ENCODE results near the gene SEMA3D.
A peak's percentile ranks its signal among the peaks of the same experiment; 100 is the strongest.

SEMA3D gene

GRCh38 chr7:85065306-85065705 lies 121.5 kb downstream of the SEMA3D start:
- WGBS (ENCODE audit: insufficient coverage, insufficient read length), result no CpG with 5 or more reads among the region's 1 CpG
- no peak for DNase-seq (ENCODE audit: low read depth, low spot score)

GRCh38 chr7:85062651-85063050 lies 124.2 kb downstream of the SEMA3D start:
- DNase-seq (ENCODE audit: low read depth, low spot score), result no peak
- Histone ChIP-seq H3K36me3 (ENCODE audit: control insufficient read depth, insufficient read depth, low read length) (no peaks in the 10 kb centered on the region), H3K27me3 (ENCODE audit: control insufficient read depth, insufficient read depth, low read length) (no peaks in the 10 kb centered on the region), H3K4me1 (ENCODE audit: control insufficient read depth, insufficient read depth, low read length) (no peaks in the 10 kb centered on the region), H3K4me3 (ENCODE audit: low read length) (no peak overlapping the region), H3K9me3 (ENCODE audit: control insufficient read depth, insufficient read depth, low read length) (no peaks in the 10 kb centered on the region), H3K27ac (ENCODE audit: low read length) (no peak overlapping the region)
- no CpG with 5 or more reads among the region's 1 CpG for WGBS (ENCODE audit: insufficient coverage, insufficient read length)

More at GRCh38 chr7:85065306-85065705, 121.5 kb downstream of the SEMA3D start:
- no peak overlapping the region for H3K27ac ChIP-seq (ENCODE audit: low read length)
- H3K36me3 ChIP-seq (ENCODE audit: control insufficient read depth, insufficient read depth, low read length), result no peaks in the 10 kb centered on the region
- H3K4me1 ChIP-seq (ENCODE audit: control insufficient read depth, insufficient read depth, low read length), result no peaks in the 10 kb centered on the region
- H3K27me3 ChIP-seq (ENCODE audit: control insufficient read depth, insufficient read depth, low read length), result no peaks in the 10 kb centered on the region
- H3K4me3 ChIP-seq (ENCODE audit: low read length), result no peak overlapping the region
- H3K9me3 ChIP-seq (ENCODE audit: control insufficient read depth, insufficient read depth, low read length), result no peaks in the 10 kb centered on the region

DNA sequence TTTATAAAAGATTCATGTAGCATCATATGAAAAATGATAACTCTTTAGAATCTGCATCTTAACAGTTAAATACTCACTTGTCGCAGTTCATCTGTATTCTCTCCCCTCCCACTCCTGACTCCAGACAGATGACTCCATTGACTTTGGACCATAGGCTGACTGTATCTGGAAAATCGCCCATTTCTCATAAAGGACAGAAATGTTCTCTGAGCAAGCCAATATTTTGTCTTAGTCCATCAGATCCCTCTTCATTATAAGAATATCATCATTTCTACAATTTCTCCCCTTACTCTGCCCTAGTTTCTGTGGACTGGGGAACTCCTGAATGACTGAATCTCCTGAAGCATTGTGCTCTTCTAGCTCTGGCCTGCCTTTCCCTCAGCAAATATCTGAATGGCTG lies 125.4 kb downstream of the SEMA3D start:
- Histone ChIP-seq H3K4me1 (ENCODE audit: control insufficient read depth, insufficient read depth, low read length) (no peaks in the 10 kb centered on the region), H3K27me3 (ENCODE audit: control insufficient read depth, insufficient read depth, low read length) (no peaks in the 10 kb centered on the region), H3K36me3 (ENCODE audit: control insufficient read depth, insufficient read depth, low read length) (no peaks in the 10 kb centered on the region), H3K27ac (ENCODE audit: low read length) (no peak overlapping the region), H3K9me3 (ENCODE audit: control insufficient read depth, insufficient read depth, low read length) (no peaks in the 10 kb centered on the region), H3K4me3 (ENCODE audit: low read length) (no peak overlapping the region)
- DNase-seq (ENCODE audit: low read depth, low spot score), result no peak
- no CpG with 5 or more reads among the region's 2 CpGs for WGBS (ENCODE audit: insufficient coverage, insufficient read length)

GRCh38 chr7:85060696-85061095 lies 126.2 kb downstream of the SEMA3D start:
- no CpG with 5 or more reads among the region's 2 CpGs for WGBS (ENCODE audit: insufficient coverage, insufficient read length)
- H3K4me1 ChIP-seq (ENCODE audit: control insufficient read depth, insufficient read depth, low read length), result no peaks in the 10 kb centered on the region

DNA sequence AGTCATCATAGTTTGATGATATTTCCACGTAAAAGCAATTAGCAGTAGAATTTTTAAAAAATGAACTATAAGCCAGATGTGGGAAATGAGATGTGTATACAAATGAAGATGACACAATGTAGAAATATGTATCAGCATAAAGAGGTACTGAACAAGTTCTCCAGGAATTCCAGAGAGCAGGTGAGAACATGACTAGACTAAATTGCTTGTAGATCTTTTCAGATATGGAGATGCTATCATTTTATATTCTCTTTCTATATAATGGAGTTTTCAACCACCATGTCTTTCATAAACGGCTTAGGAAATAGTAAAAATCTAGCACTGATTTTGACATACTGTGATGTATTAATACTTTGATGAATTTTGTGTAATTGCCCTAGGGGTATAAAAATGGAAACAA lies 130.9 kb downstream of the SEMA3D start:
- H3K9me3 ChIP-seq (ENCODE audit: control insufficient read depth, insufficient read depth, low read length), result no peaks in the 10 kb centered on the region
- no peaks in the 10 kb centered on the region for H3K36me3 ChIP-seq (ENCODE audit: control insufficient read depth, insufficient read depth, low read length)
- H3K4me3 ChIP-seq (ENCODE audit: low read length), result no peak overlapping the region
- no peaks in the 10 kb centered on the region for H3K4me1 ChIP-seq (ENCODE audit: control insufficient read depth, insufficient read depth, low read length)
- H3K27me3 ChIP-seq (ENCODE audit: control insufficient read depth, insufficient read depth, low read length), result no peaks in the 10 kb centered on the region
- WGBS (ENCODE audit: insufficient coverage, insufficient read length), result no CpG with 5 or more reads among the region's 2 CpGs
- DNase-seq (ENCODE audit: low read depth, low spot score), result no peak
- no peak overlapping the region for H3K27ac ChIP-seq (ENCODE audit: low read length)

More at GRCh38 chr7:85060696-85061095, 126.2 kb downstream of the SEMA3D start:
- Histone ChIP-seq H3K27ac (ENCODE audit: low read length) (no peak overlapping the region), H3K4me3 (ENCODE audit: low read length) (no peak overlapping the region), H3K36me3 (ENCODE audit: control insufficient read depth, insufficient read depth, low read length) (no peaks in the 10 kb centered on the region), H3K27me3 (ENCODE audit: control insufficient read depth, insufficient read depth, low read length) (no peaks in the 10 kb centered on the region), H3K9me3 (ENCODE audit: control insufficient read depth, insufficient read depth, low read length) (no peaks in the 10 kb centered on the region)
- no peak for DNase-seq (ENCODE audit: low read depth, low spot score)

GRCh38 chr7:85055196-85055595 lies 131.7 kb downstream of the SEMA3D start:
- Histone ChIP-seq H3K27me3 (ENCODE audit: control insufficient read depth, insufficient read depth, low read length) (no peaks in the 10 kb centered on the region), H3K9me3 (ENCODE audit: control insufficient read depth, insufficient read depth, low read length) (no peaks in the 10 kb centered on the region), H3K4me1 (ENCODE audit: control insufficient read depth, insufficient read depth, low read length) (no peaks in the 10 kb centered on the region), H3K4me3 (ENCODE audit: low read length) (no peak overlapping the region), H3K36me3 (ENCODE audit: control insufficient read depth, insufficient read depth, low read length) (no peaks in the 10 kb centered on the region), H3K27ac (ENCODE audit: low read length) (no peak overlapping the region)
- no peak for DNase-seq (ENCODE audit: low read depth, low spot score)
- 100% methylated on average over 1 of the region's 2 CpGs for WGBS (ENCODE audit: insufficient coverage, insufficient read length)

DNA sequence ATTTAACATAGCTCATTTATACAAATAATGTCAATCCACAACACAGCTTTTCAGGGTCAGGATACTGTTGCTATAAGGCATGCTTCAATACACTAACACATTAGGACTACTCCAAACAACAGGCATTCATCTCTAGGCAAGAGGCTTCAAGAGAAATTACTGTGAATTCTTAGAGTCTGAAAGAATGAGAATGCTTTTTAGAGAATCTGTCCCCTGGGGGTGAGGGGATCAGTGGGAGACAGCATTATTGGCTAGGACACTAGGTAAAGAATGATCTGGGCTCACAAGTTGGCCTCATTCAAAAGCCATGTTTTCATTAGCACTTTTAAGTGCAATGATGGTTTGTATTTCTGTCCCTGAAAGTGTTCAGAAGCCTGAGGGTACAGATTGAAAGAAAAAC lies 132.6 kb downstream of the SEMA3D start:
- Histone ChIP-seq H3K27me3 (ENCODE audit: control insufficient read depth, insufficient read depth, low read length) (no peaks in the 10 kb centered on the region), H3K9me3 (ENCODE audit: control insufficient read depth, insufficient read depth, low read length) (no peaks in the 10 kb centered on the region), H3K4me3 (ENCODE audit: low read length) (no peak overlapping the region), H3K4me1 (ENCODE audit: control insufficient read depth, insufficient read depth, low read length) (peaks cover 1% of the 10 kb centered on the region; the same call in 1 of the 2 replicates), H3K36me3 (ENCODE audit: control insufficient read depth, insufficient read depth, low read length) (no peaks in the 10 kb centered on the region), H3K27ac (ENCODE audit: low read length) (no peak overlapping the region)
- no peak for DNase-seq (ENCODE audit: low read depth, low spot score)

DNA sequence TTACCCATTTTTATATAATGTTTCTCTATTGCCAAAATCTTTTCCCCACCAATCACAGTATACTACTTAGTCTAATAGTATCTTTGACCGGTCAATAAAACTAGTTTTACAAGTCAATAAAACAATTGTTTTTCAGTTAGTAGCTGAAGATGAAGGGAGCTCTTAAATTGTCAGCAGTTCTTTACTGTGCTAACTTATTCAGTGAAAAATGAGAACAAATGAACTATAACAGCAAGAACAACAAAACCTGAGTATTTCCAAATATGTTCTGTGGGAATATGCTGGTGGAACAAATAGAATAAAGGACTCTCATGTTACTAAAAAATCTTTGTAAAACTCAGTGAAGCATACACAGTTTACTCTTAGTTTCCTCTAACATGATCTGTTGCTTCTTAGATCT lies 134.0 kb downstream of the SEMA3D start:
- no CpG with 5 or more reads among the region's 1 CpG for WGBS (ENCODE audit: insufficient coverage, insufficient read length)
- H3K36me3 ChIP-seq (ENCODE audit: control insufficient read depth, insufficient read depth, low read length), result no peaks in the 10 kb centered on the region
- no peak overlapping the region for H3K4me3 ChIP-seq (ENCODE audit: low read length)
- no peak overlapping the region for H3K27ac ChIP-seq (ENCODE audit: low read length)
- no peak for DNase-seq (ENCODE audit: low read depth, low spot score)
- H3K27me3 ChIP-seq (ENCODE audit: control insufficient read depth, insufficient read depth, low read length), result no peaks in the 10 kb centered on the region
- H3K9me3 ChIP-seq (ENCODE audit: control insufficient read depth, insufficient read depth, low read length), result no peaks in the 10 kb centered on the region
- H3K4me1 ChIP-seq (ENCODE audit: control insufficient read depth, insufficient read depth, low read length), result peaks cover 1% of the 10 kb centered on the region; the same call in 1 of the 2 replicates

DNA sequence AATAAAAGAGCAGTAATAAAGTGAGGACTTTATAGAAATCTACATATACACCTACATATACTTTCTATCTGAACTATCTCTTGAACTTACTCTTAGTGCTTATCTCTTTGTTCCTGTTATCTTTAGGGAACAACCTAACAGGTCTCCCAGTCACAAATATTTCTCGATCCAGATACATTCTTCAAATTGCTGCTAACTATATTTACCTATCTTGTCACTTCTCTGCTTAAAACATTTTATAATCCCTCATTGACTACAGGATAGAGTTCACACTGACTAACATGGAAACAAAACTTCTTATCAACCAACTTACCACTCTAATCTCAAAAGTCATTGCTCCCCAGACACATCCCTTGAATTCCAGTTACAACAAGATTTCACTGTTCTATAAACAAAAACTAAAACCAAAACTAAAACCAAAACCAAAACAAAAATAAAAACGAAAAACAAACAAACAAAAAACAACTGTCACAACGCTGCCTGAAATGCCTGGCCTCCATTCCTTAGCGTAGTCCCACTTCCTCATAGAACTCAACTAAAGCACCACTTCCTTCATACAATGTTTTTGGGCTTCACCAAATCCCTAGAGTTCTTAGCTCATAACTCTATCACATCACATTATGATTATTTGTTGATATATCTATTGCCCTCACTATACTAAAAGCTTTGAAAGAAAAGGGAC lies 134.7 kb downstream of the SEMA3D start:
- Histone ChIP-seq H3K9me3 (ENCODE audit: control insufficient read depth, insufficient read depth, low read length) (no peaks in the 10 kb centered on the region), H3K27me3 (ENCODE audit: control insufficient read depth, insufficient read depth, low read length) (no peaks in the 10 kb centered on the region), H3K4me3 (ENCODE audit: low read length) (no peak overlapping the region), H3K27ac (ENCODE audit: low read length) (no peak overlapping the region), H3K4me1 (ENCODE audit: control insufficient read depth, insufficient read depth, low read length) (peaks cover 1% of the 10 kb centered on the region; the same call in 1 of the 2 replicates), H3K36me3 (ENCODE audit: control insufficient read depth, insufficient read depth, low read length) (no peaks in the 10 kb centered on the region)
- DNase-seq (ENCODE audit: low read depth, low spot score), result no peak
- WGBS (ENCODE audit: insufficient coverage, insufficient read length), result 100% methylated on average over 1 of the region's 4 CpGs

DNA sequence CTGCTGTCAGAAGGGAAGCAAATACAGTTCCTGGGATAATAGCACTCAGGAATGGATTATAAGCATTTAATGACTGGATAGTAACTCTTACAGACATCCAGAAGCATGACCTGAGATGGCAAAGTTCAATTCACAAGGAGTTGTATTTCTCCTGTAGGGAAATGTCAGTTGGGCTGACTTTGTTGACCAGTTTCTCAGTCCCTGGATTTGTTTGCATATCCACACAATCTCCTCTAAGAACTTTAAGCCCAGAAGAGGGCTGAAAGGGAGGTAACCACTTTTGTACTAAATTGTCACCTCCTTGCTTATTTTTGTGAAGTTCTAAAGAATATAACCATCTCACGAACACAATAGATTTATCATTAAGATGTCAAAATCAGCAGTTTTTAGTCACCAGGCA lies 140.3 kb downstream of the SEMA3D start:
- no peak overlapping the region for H3K4me3 ChIP-seq (ENCODE audit: low read length)
- WGBS (ENCODE audit: insufficient coverage, insufficient read length), result no CpG with 5 or more reads among the region's 1 CpG
- no peaks in the 10 kb centered on the region for H3K9me3 ChIP-seq (ENCODE audit: control insufficient read depth, insufficient read depth, low read length)
- no peak for DNase-seq (ENCODE audit: low read depth, low spot score)
- H3K36me3 ChIP-seq (ENCODE audit: control insufficient read depth, insufficient read depth, low read length), result no peaks in the 10 kb centered on the region
- peaks cover 1% of the 10 kb centered on the region; the same call in 1 of the 2 replicates for H3K4me1 ChIP-seq (ENCODE audit: control insufficient read depth, insufficient read depth, low read length)
- H3K27me3 ChIP-seq (ENCODE audit: control insufficient read depth, insufficient read depth, low read length), result no peaks in the 10 kb centered on the region
- no peak overlapping the region for H3K27ac ChIP-seq (ENCODE audit: low read length)

GRCh38 chr7:85041605-85042216 lies 145.1 kb downstream of the SEMA3D start:
- H3K27me3 ChIP-seq (ENCODE audit: control insufficient read depth, insufficient read depth, low read length), result no peaks in the 10 kb centered on the region
- WGBS (ENCODE audit: insufficient coverage, insufficient read length), result no CpG with 5 or more reads among the region's 6 CpGs
- no peaks in the 10 kb centered on the region for H3K4me1 ChIP-seq (ENCODE audit: control insufficient read depth, insufficient read depth, low read length)
- no peaks in the 10 kb centered on the region for H3K36me3 ChIP-seq (ENCODE audit: control insufficient read depth, insufficient read depth, low read length)
- H3K9me3 ChIP-seq (ENCODE audit: control insufficient read depth, insufficient read depth, low read length), result no peaks in the 10 kb centered on the region
- no peak overlapping the region for H3K4me3 ChIP-seq (ENCODE audit: low read length)
- peak; percentile 33 for DNase-seq (ENCODE audit: low read depth, low spot score)
- no peak overlapping the region for H3K27ac ChIP-seq (ENCODE audit: low read length)
